OCI-LY1 (cell line): ENCODE data around the gene SEC24B.
A peak's percentile ranks its signal among the peaks of the same experiment; 100 is the strongest.
"Not testable (repeated sequence)": the region's sequence is repeated elsewhere in the genome, so short reads cannot be mapped to it uniquely, and the experiment has no call there.

Source experiments
- H2AFZ ChIP-seq: fragments of 200-600 bp; sonication (generic), shearing (Covaris generic); 2 replicates; pipeline ENCODE4 v1.6.0; 2014; ENCODE audit warnings: antibody characterized with exemption, mild to moderate bottlenecking, low read length
- H3F3A ChIP-seq: fragments of 200-600 bp; sonication (generic), shearing (Covaris generic); 2 replicates; pipeline ENCODE4 v1.6.0; 2014; ENCODE audit warnings: mild to moderate bottlenecking, antibody characterized with exemption, low read length, moderate library complexity; ENCODE audit not compliant: insufficient read depth
- H3K27ac ChIP-seq: fragments of 200-600 bp; sonication (generic); 2 replicates; pipeline ENCODE4 v1.5.1; 2014; ENCODE audit warnings: low read length, mixed run types, mild to moderate bottlenecking, low read depth; ENCODE audit not compliant: poor library complexity, severe bottlenecking
- H3K27me3 ChIP-seq: fragments of 200-600 bp; sonication (generic); 2 replicates; pipeline ENCODE4 v1.6.0; 2014; ENCODE audit warnings: antibody characterized with exemption, mild to moderate bottlenecking, low read length, moderate library complexity; ENCODE audit not compliant: insufficient read depth
- H3K36me3 ChIP-seq: fragments of 200-600 bp; sonication (generic); 2 replicates; pipeline ENCODE4 v1.6.1; 2014; ENCODE audit warnings: mild to moderate bottlenecking, antibody characterized with exemption, low read length, moderate library complexity, mixed read lengths; ENCODE audit not compliant: insufficient read depth
- H3K4me1 ChIP-seq: fragments of 200-600 bp; sonication (generic); 2 replicates; pipeline ENCODE4 v1.5.1; 2014; ENCODE audit warnings: mild to moderate bottlenecking, low read length, moderate library complexity; ENCODE audit not compliant: insufficient read depth, severe bottlenecking
- H3K4me2 ChIP-seq: fragments of 200-600 bp; sonication (generic), shearing (Covaris generic); 2 replicates; pipeline ENCODE4 v1.6.1; 2014; ENCODE audit warnings: low read length
- H3K4me3 ChIP-seq: fragments of 200-600 bp; sonication (generic); 2 replicates; pipeline ENCODE4 v1.5.1; 2014; ENCODE audit warnings: low read length, low read depth, mild to moderate bottlenecking, mixed read lengths; ENCODE audit not compliant: poor library complexity, severe bottlenecking
- H3K79me2 ChIP-seq: fragments of 200-600 bp; shearing (Covaris generic); 2 replicates; pipeline ENCODE4 v1.6.1; 2016; ENCODE audit warnings: mixed run types, low read length, mixed read lengths; ENCODE audit not compliant: insufficient read depth
- H3K9ac ChIP-seq: fragments of 200-600 bp; sonication (generic), shearing (Covaris generic); 2 replicates; pipeline ENCODE4 v1.6.1; 2014; ENCODE audit warnings: mild to moderate bottlenecking, low read length, mixed read lengths
- H3K9me2 ChIP-seq: fragments of 200-600 bp; sonication (generic), shearing (Covaris generic); 2 replicates; pipeline ENCODE4 v1.6.1; 2014; ENCODE audit warnings: low read depth, mild to moderate bottlenecking, low read length, mixed read lengths
- H3K9me3 ChIP-seq: fragments of 200-600 bp; shearing (Covaris generic); 2 replicates; pipeline ENCODE4 v1.6.1; 2014; ENCODE audit warnings: low read length, mixed read lengths
- H4K20me1 ChIP-seq: fragments of 200-600 bp; sonication (generic), shearing (Covaris generic); 2 replicates; pipeline ENCODE4 v1.6.0; 2016; ENCODE audit warnings: mild to moderate bottlenecking, low read length; ENCODE audit not compliant: insufficient read depth
- CTCF ChIP-seq: fragments of 200-600 bp; sonication (generic), shearing (Covaris generic); IDR thresholded peaks from 2 replicates; pipeline ENCODE4 v1.5.1; 2017; ENCODE audit warnings: mild to moderate bottlenecking, antibody characterized with exemption, low read length, moderate library complexity, mixed read lengths
- EZH2 ChIP-seq: fragments of 200-600 bp; sonication (generic), shearing (Covaris generic); IDR thresholded peaks from 2 replicates; pipeline ENCODE4 v1.8.0; 2017; ENCODE audit warnings: borderline replicate concordance, mixed run types, mild to moderate bottlenecking, antibody characterized with exemption, low read length, moderate library complexity, mixed read lengths

Gene SEC24B

GRCh38 chr4:109447278-109447677 is 13.7 kb downstream of the SEC24B start:
- H3K4me2 ChIP-seq = no peak overlapping the region
- H4K20me1 ChIP-seq = peaks cover 5% of the 10 kb centered on the region; the same call in 1 of the 2 replicates
- no peak overlapping the region for H3K27ac ChIP-seq
- H3K4me3 ChIP-seq = no peak overlapping the region
- TF ChIP-seq EZH2 (no peak), CTCF (no peak)
- H3K9me2 ChIP-seq = no peaks in the 10 kb centered on the region
- H3K9ac ChIP-seq = no peak overlapping the region
- no peaks in the 10 kb centered on the region for H3F3A ChIP-seq
- H3K27me3 ChIP-seq = no peaks in the 10 kb centered on the region
- H2AFZ ChIP-seq = no peak overlapping the region
- H3K79me2 ChIP-seq = peaks cover 74% of the 10 kb centered on the region
- peaks cover 27% of the 10 kb centered on the region for H3K4me1 ChIP-seq
- H3K9me3 ChIP-seq = no peaks in the 10 kb centered on the region
- H3K36me3 ChIP-seq = peaks cover 37% of the 10 kb centered on the region

- no peaks in the 10 kb centered on the region for H3K9me2 ChIP-seq
- H3K27ac ChIP-seq = no peak overlapping the region
- peaks cover 52% of the 10 kb centered on the region for H3K79me2 ChIP-seq
- TF ChIP-seq EZH2 (no peak), CTCF (no peak)
- H3K36me3 ChIP-seq = peaks cover 43% of the 10 kb centered on the region
- no peaks in the 10 kb centered on the region for H4K20me1 ChIP-seq
- H3K4me1 ChIP-seq = no peaks in the 10 kb centered on the region
- no peaks in the 10 kb centered on the region for H3K27me3 ChIP-seq
- H3K9ac ChIP-seq = no peak overlapping the region
- no peak overlapping the region for H3K4me3 ChIP-seq
- H3K9me3 ChIP-seq = no peaks in the 10 kb centered on the region
- no peak overlapping the region for H2AFZ ChIP-seq
- H3K4me2 ChIP-seq = no peak overlapping the region
- H3F3A ChIP-seq = no peaks in the 10 kb centered on the region
Observed at GRCh38 chr4:109451544-109452273, 18.1 kb downstream of the SEC24B start.

DNA sequence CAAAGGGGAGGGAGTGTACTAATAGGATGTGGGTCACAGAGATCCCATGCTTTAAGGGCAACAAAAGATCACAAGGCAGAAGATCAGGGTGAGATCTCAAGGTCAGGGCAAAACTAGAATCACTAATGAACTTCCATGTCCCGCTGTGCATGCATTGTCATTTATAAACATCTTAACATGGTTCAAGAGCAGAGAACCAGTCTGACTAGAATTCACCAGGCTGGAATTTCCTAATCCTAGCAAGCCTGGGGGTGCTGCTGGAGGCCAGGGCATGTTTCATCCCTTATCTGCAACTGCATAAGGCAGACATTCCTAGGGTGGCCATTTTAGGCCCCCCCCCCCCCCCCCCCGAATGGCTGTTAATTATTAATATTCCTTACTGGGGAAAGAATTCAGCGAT is 19.5 kb downstream of the SEC24B start:
- H3K4me3 ChIP-seq, H3K9me2 ChIP-seq, H3K9me3 ChIP-seq, H3K27ac ChIP-seq, H3K4me2 ChIP-seq, H3K9ac ChIP-seq, H4K20me1 ChIP-seq, H3F3A ChIP-seq, H2AFZ ChIP-seq, H3K27me3 ChIP-seq, H3K4me1 ChIP-seq: not testable (repeated sequence)
- Histone ChIP-seq H3K36me3 (peaks cover 47% of the 10 kb centered on the region), H3K79me2 (peaks cover 51% of the 10 kb centered on the region)

- Histone ChIP-seq H3K79me2 (peaks cover 44% of the 10 kb centered on the region), H3K27ac (peak overlapping the region; percentile 7), H3K9me3 (peaks cover 3% of the 10 kb centered on the region; the same call in 1 of the 2 replicates), H3K9ac (no peak overlapping the region), H3K4me3 (no peak overlapping the region), H3K4me1 (peaks cover 10% of the 10 kb centered on the region), H3K36me3 (peaks cover 34% of the 10 kb centered on the region), H3K9me2 (no peaks in the 10 kb centered on the region), H2AFZ (no peak overlapping the region), H4K20me1 (no peaks in the 10 kb centered on the region), H3F3A (no peaks in the 10 kb centered on the region), H3K4me2 (no peak overlapping the region), H3K27me3 (no peaks in the 10 kb centered on the region)
- TF ChIP-seq CTCF (no peak), EZH2 (no peak)
Observed at GRCh38 chr4:109462297-109462696, 28.7 kb downstream of the SEC24B start.
